Liver (tissue), 3 donors: ENCODE results near the gene AKAP7.

ENCODE experiments used
- ATF3 ChIP-seq: IDR thresholded peaks from 2 replicates; pipeline ENCODE4 v1.6.1; 2016; ENCODE audit warnings: antibody characterized with exemption
- CTCF ChIP-seq: fragments of 150-350 bp; IDR thresholded peaks from 2 replicates; pipeline ENCODE4 v1.5.1; 2017; ENCODE audit warnings: improper control_type of control experiment, low read depth, low read length; ENCODE audit not compliant: missing input control
- FOXA1 ChIP-seq: IDR thresholded peaks from 2 replicates; pipeline ENCODE4 v1.6.1; 2016; ENCODE audit warnings: antibody characterized with exemption
- GABPA ChIP-seq, 2 donors: IDR thresholded peaks in 1 of 2; conservative IDR thresholded peaks in 1 of 2; 2 replicates each; pipeline ENCODE4 v1.6.1; 2016; ENCODE audit warnings: antibody characterized with exemption in 2 of 2, mild to moderate bottlenecking in 1 of 2, moderate library complexity in 1 of 2
- RAD21 ChIP-seq, 2 donors: IDR thresholded peaks; 2 replicates each; pipeline ENCODE4 v1.6.1; 2016; ENCODE audit warnings: antibody characterized with exemption in 2 of 2, mild to moderate bottlenecking in 2 of 2
- RXRA ChIP-seq, 2 donors: IDR thresholded peaks; 2 replicates each; pipeline ENCODE4 v1.6.1; 2017 to 2018; ENCODE audit warnings: antibody characterized with exemption in 2 of 2, mild to moderate bottlenecking in 1 of 2
- TF ChIP-seq, protein P1 (sequence below): IDR thresholded peaks from 2 replicates; pipeline ENCODE4 v1.6.1; 2016; ENCODE audit warnings: antibody characterized with exemption, mild to moderate bottlenecking
- TF ChIP-seq, protein P2 (sequence below): IDR thresholded peaks from 2 replicates; pipeline ENCODE4 v1.6.1; 2016; ENCODE audit warnings: antibody characterized with exemption
- donor health status: healthy.
- donor health status: healthy.

DNA sequence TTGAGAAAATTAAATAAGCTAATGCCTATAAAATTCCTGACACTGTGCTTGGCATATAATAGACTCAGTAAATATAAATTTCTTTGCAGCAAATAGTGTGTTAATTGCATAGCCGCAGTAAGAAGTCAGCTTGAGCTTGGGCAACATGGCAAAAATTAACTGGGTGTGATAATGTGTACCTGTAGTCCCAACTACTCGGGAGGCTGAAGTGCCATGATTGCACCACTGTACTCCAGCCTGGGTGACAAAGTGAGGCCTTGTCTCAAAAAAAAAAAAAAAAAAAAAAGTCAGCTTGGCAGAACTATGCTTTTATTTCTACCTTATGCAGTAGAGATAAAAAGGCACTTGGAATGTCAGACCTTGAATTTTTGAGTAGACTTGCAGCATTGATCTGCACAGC lies 121.8 kb downstream of the AKAP7 start:
- TF ChIP-seq, protein P1, sequence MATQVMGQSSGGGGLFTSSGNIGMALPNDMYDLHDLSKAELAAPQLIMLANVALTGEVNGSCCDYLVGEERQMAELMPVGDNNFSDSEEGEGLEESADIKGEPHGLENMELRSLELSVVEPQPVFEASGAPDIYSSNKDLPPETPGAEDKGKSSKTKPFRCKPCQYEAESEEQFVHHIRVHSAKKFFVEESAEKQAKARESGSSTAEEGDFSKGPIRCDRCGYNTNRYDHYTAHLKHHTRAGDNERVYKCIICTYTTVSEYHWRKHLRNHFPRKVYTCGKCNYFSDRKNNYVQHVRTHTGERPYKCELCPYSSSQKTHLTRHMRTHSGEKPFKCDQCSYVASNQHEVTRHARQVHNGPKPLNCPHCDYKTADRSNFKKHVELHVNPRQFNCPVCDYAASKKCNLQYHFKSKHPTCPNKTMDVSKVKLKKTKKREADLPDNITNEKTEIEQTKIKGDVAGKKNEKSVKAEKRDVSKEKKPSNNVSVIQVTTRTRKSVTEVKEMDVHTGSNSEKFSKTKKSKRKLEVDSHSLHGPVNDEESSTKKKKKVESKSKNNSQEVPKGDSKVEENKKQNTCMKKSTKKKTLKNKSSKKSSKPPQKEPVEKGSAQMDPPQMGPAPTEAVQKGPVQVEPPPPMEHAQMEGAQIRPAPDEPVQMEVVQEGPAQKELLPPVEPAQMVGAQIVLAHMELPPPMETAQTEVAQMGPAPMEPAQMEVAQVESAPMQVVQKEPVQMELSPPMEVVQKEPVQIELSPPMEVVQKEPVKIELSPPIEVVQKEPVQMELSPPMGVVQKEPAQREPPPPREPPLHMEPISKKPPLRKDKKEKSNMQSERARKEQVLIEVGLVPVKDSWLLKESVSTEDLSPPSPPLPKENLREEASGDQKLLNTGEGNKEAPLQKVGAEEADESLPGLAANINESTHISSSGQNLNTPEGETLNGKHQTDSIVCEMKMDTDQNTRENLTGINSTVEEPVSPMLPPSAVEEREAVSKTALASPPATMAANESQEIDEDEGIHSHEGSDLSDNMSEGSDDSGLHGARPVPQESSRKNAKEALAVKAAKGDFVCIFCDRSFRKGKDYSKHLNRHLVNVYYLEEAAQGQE, result no peak
- no peak for TF ChIP-seq CTCF
- no peak for TF ChIP-seq FOXA1
- no peak for TF ChIP-seq RXRA (IDR thresholded peaks at IDR 0.05)
- no peak for TF ChIP-seq GABPA (IDR thresholded peaks at IDR 0.05 in 1 of 2, conservative IDR thresholded peaks at IDR 0.05 in 1 of 2)
- TF ChIP-seq, protein P2, sequence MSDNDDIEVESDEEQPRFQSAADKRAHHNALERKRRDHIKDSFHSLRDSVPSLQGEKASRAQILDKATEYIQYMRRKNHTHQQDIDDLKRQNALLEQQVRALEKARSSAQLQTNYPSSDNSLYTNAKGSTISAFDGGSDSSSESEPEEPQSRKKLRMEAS, result no peak
- TF ChIP-seq ATF3, result no peak
- no peak for TF ChIP-seq RAD21 (IDR thresholded peaks at IDR 0.05)
